Activated CD4-positive, CD25-positive, alpha-beta regulatory T cell treated with anti-CD3 and anti-CD28 coated beads, Interleukin-2, amount 50 U/mL, for 16 hours (primary cell): ENCODE data around the gene LTB4R.

Experiments
- DNase-seq: peaks from one replicate; pipeline ENCODE4 v3.0.0-alpha.2; 2020; ENCODE audit warnings: low read depth, low spot score

Gene LTB4R

GRCh38 chr14:24278424-24278823, 32.9 kb upstream of the LTB4R start:
- no peak for DNase-seq

GRCh38 chr14:24279301-24280186, 31.8 kb upstream of the LTB4R start:
- DNase-seq: no peak

GRCh38 chr14:24280797-24281460, 30.4 kb upstream of the LTB4R start:
- DNase-seq: no peak

GRCh38 chr14:24281636-24282035, 29.7 kb upstream of the LTB4R start:
- no peak for DNase-seq

GRCh38 chr14:24282736-24283135, 28.6 kb upstream of the LTB4R start:
- no peak for DNase-seq

- no peak for DNase-seq
Observed at GRCh38 chr14:24283796-24284460, 27.4 kb upstream of the LTB4R start.

GRCh38 chr14:24284501-24285035, 26.7 kb upstream of the LTB4R start:
- no peak for DNase-seq

- DNase-seq: no peak
Observed at GRCh38 chr14:24285351-24285750, 26.0 kb upstream of the LTB4R start.

GRCh38 chr14:24286996-24287395, 24.3 kb upstream of the LTB4R start:
- DNase-seq: no peak

- no peak for DNase-seq
Observed at GRCh38 chr14:24289649-24290280, 21.5 kb upstream of the LTB4R start.

GRCh38 chr14:24290746-24291145, 20.6 kb upstream of the LTB4R start:
- no peak for DNase-seq

- no peak for DNase-seq
Observed at GRCh38 chr14:24291446-24292117, 19.7 kb upstream of the LTB4R start.

GRCh38 chr14:24292118-24292807, 19.0 kb upstream of the LTB4R start:
- DNase-seq: no peak

GRCh38 chr14:24293525-24293924, 17.8 kb upstream of the LTB4R start:
- DNase-seq: no peak

GRCh38 chr14:24296341-24297157, 14.8 kb upstream of the LTB4R start:
- peak; percentile 53 for DNase-seq

GRCh38 chr14:24297190-24297964, 13.9 kb upstream of the LTB4R start:
- no peak for DNase-seq

- no peak for DNase-seq
Observed at GRCh38 chr14:24298892-24299254, 12.4 kb upstream of the LTB4R start.

GRCh38 chr14:24299255-24300191, 11.8 kb upstream of the LTB4R start, which contains the start of the genes DHRS1 and NOP9:
Gene DHRS1, minus strand, starts transcription at chr14:24299780. Its CDS starts 674 bp downstream, at chr14:24299106.
Gene NOP9, plus strand, starts transcription at chr14:24299850. Its CDS starts 105 bp downstream, at chr14:24299955.
- DNase-seq: peak; percentile 87
